DOHH2 (cell line): ENCODE data around the gene NAALADL2.

Experiments used
- CTCF ChIP-seq: fragments of 200-600 bp; sonication (generic); IDR thresholded peaks from one replicate; pipeline ENCODE4 v1.5.1; 2014; ENCODE audit warnings: antibody characterized with exemption, mild to moderate bottlenecking, low read depth, low read length; ENCODE audit not compliant: poor library complexity, severe bottlenecking
- EZH2phosphoT487 ChIP-seq: fragments of 200-600 bp; sonication (generic); IDR thresholded peaks from 2 replicates; pipeline ENCODE4 v1.6.1; 2017; ENCODE audit warnings: borderline replicate concordance, mild to moderate bottlenecking, antibody characterized with exemption, low read length, moderate library complexity, mixed read lengths

- TF ChIP-seq CTCF = no peak
- TF ChIP-seq EZH2phosphoT487 = no peak
Observed at GRCh38 chr3:175445741-175446140, 586.6 kb downstream of the NAALADL2 start.
